GM12878 (cell line): ENCODE data around the gene CENPW. TPM values are rescaled to one million over a fixed set of nuclear protein-coding genes. Genes with fewer than 3 reads are reported as not detected.

Experiments used
- ATAC-seq: fragments of 200-7000 bp; cut with Tn5 transposase; 3 replicates; pipeline ENCODE4 v1.9.1; 2020; ENCODE audit warnings: mild to moderate bottlenecking, moderate library complexity
- BruUV-seq: library from RNA; stranded (reverse); fragments of 400-500 nt; replicated peaks from 2 replicates; lab custom pipeline; 2021; lab: Mats Ljungman, UMichigan
- CTCF ChIA-PET: fragments of 300-600 bp; sonication (Branson Sonifier 250); formaldehyde crosslinking; extraction: SDS; loops from one replicate; lab custom pipeline; 2021; ENCODE audit warnings: inconsistent platforms; lab: Yijun Ruan, JAX
- POLR2A ChIA-PET: fragments of 350-600 bp; formaldehyde crosslinking; extraction: SDS; loops from one replicate; lab custom pipeline; 2021; ENCODE audit warnings: inconsistent platforms; lab: Charles Lee
- RAD21 ChIA-PET: fragments of 300-600 bp; sonication (Branson Sonifier 250); formaldehyde crosslinking; loops from one replicate; lab custom pipeline; 2023; ENCODE audit warnings: antibody characterized with exemption; ENCODE audit not compliant: unreplicated experiment; lab: Charles Lee
- SMC1A ChIA-PET: fragments of 300-600 bp; sonication (Branson Sonifier 250); formaldehyde crosslinking; loops from one replicate; lab custom pipeline; 2023; ENCODE audit not compliant: unreplicated experiment, uncharacterized antibody; lab: Charles Lee
- DNase-seq: peaks from one replicate; pipeline ENCODE4 v3.0.0-alpha.2; 2011; ENCODE audit warnings: low read depth, low spot score
- FAIRE-seq: peaks from 3 replicates; lab custom pipeline; 2011; peaks lifted over from hg19 to GRCh38; lab: Jason Lieb, UNC
- H2AFZ ChIP-seq: 2 replicates; pipeline ENCODE4 v1.6.0; 2011; ENCODE audit warnings: low read depth, low read length, control low read depth; ENCODE audit not compliant: control insufficient read depth
- H3K27ac ChIP-seq: 2 replicates; pipeline ENCODE4 v1.5.1; 2011; ENCODE audit warnings: control low read depth; ENCODE audit not compliant: control insufficient read depth, insufficient read depth
- H3K27me3 ChIP-seq, 2 experiments: replicated peaks in 1 of 2; 2 replicates each; pipeline versions ENCODE4 v1.6.0 to v1.6.1; 2011; ENCODE audit warnings: low read length in 1 of 2; ENCODE audit not compliant: control insufficient read depth in 2 of 2, insufficient read depth in 2 of 2
- H3K36me3 ChIP-seq, 2 experiments: 2 replicates each; pipeline ENCODE4 v1.5.1; 2011; ENCODE audit warnings: low read length in 1 of 2; ENCODE audit not compliant: control insufficient read depth in 2 of 2, insufficient read depth in 2 of 2
- H3K4me1 ChIP-seq: 2 replicates; pipeline ENCODE4 v1.6.1; 2011; ENCODE audit warnings: mild to moderate bottlenecking, low read length, moderate library complexity, mixed read lengths; ENCODE audit not compliant: control insufficient read depth, insufficient read depth
- H3K4me2 ChIP-seq: 2 replicates; pipeline ENCODE4 v1.6.0; 2011; ENCODE audit warnings: control low read depth; ENCODE audit not compliant: control insufficient read depth, insufficient read depth
- H3K4me3 ChIP-seq: fragments of 200-600 bp; sonication (generic); 2 replicates; pipeline ENCODE4 v1.5.1; 2016
- H3K79me2 ChIP-seq: 2 replicates; pipeline ENCODE4 v1.6.0; 2011; ENCODE audit warnings: low read length; ENCODE audit not compliant: control insufficient read depth, insufficient read depth
- H3K9ac ChIP-seq: 2 replicates; pipeline ENCODE4 v1.8.0; 2011; ENCODE audit warnings: low read length, control low read depth, mixed read lengths; ENCODE audit not compliant: control insufficient read depth, insufficient read depth
- H3K9me3 ChIP-seq: replicated peaks from 3 replicates; pipeline ENCODE4 v1.5.1; 2011; ENCODE audit warnings: mild to moderate bottlenecking, low read length; ENCODE audit not compliant: control insufficient read depth, insufficient read depth
- H4K20me1 ChIP-seq: 2 replicates; pipeline ENCODE4 v1.6.0; 2011; ENCODE audit not compliant: control insufficient read depth, insufficient read depth
- BCL11A ChIP-seq: IDR thresholded peaks from 2 replicates; pipeline ENCODE4 v1.6.1; 2011; ENCODE audit warnings: low read depth, low read length
- BCLAF1 ChIP-seq: fragments of 450-650 bp; IDR thresholded peaks from 2 replicates; pipeline ENCODE4 v1.6.1; 2017; ENCODE audit warnings: antibody characterized with exemption, mild to moderate bottlenecking, moderate library complexity
- CBFB ChIP-seq: IDR thresholded peaks from 2 replicates; pipeline ENCODE4 v1.6.1; 2016; ENCODE audit warnings: antibody characterized with exemption, low read depth
- CTCF ChIP-seq, 3 experiments: IDR thresholded peaks in 2 of 3; conservative IDR thresholded peaks in 1 of 3; 2 replicates each; pipeline ENCODE4 v1.5.1; 2011; ENCODE audit warnings: low read depth in 3 of 3, low read length in 3 of 3, mild to moderate bottlenecking in 3 of 3, control low read depth in 2 of 3, moderate library complexity in 2 of 3, inconsistent platforms in 1 of 3, mixed read lengths in 1 of 3; ENCODE audit not compliant: control insufficient read depth in 2 of 3, insufficient read depth in 1 of 3; ENCODE audit errors: extremely low read depth in 1 of 3
- FOS ChIP-seq: IDR thresholded peaks from 3 replicates; pipeline ENCODE4 v1.6.1; 2011; ENCODE audit warnings: borderline replicate concordance; ENCODE audit not compliant: insufficient read length; ENCODE audit errors: extremely low read depth
- HCFC1 ChIP-seq: fragments of 150-350 bp; IDR thresholded peaks from 2 replicates; pipeline ENCODE4 v1.6.1; 2014; ENCODE audit warnings: low read length
- HSF1 ChIP-seq: fragments of 150-350 bp; IDR thresholded peaks from 2 replicates; pipeline ENCODE4 v1.6.1; 2014; ENCODE audit warnings: mild to moderate bottlenecking, low read depth, low read length
- IRF3 ChIP-seq: fragments of 450-650 bp; IDR thresholded peaks from 2 replicates; pipeline ENCODE4 v1.6.1; 2014; ENCODE audit warnings: mild to moderate bottlenecking
- IRF4 ChIP-seq: IDR thresholded peaks from 2 replicates; pipeline ENCODE4 v1.6.1; 2011; ENCODE audit warnings: low read depth, low read length
- JUND ChIP-seq: IDR thresholded peaks from 2 replicates; pipeline ENCODE4 v1.6.1; 2012; ENCODE audit warnings: low read depth, mild to moderate bottlenecking, low read length, improper control_type of control experiment, moderate library complexity
- NFYA ChIP-seq: IDR thresholded peaks from 2 replicates; pipeline ENCODE4 v1.6.1; 2011; ENCODE audit warnings: low read depth, mild to moderate bottlenecking, low read length, improper control_type of control experiment, borderline replicate concordance
- SIN3A ChIP-seq: IDR thresholded peaks from 2 replicates; pipeline ENCODE4 v1.6.1; 2012; ENCODE audit warnings: low read depth, low read length, improper control_type of control experiment
- SMAD5 ChIP-seq: IDR thresholded peaks from 2 replicates; pipeline ENCODE4 v1.6.1; 2016; ENCODE audit warnings: antibody characterized with exemption, low read depth
- USF1 ChIP-seq: IDR thresholded peaks from 2 replicates; pipeline ENCODE4 v1.6.1; 2011; ENCODE audit warnings: borderline replicate concordance, low read depth, mild to moderate bottlenecking, moderate library complexity, mixed read lengths, low read length; ENCODE audit not compliant: insufficient read depth; ENCODE audit errors: extremely low read length
- WGBS: methylation state at CpG from one replicate; pipeline ENCODE4 v1.1.6; 2016; ENCODE audit warnings: low lambda C conversion rate; ENCODE audit not compliant: insufficient replicate concordance, insufficient coverage; ENCODE audit errors: missing lambda C conversion rate; 5-methylcytosine and 5-hydroxymethylcytosine counted together
- in situ Hi-C: fragments of 300-500 bp; cut with MboI; formaldehyde crosslinking; loops from 9 replicates; pipeline ENCODE4 v1.14.3; 2018; ENCODE audit warnings: mixed read lengths
- intact Hi-C: fragments of 100-400 bp; cut with micrococcal nuclease; formaldehyde crosslinking; loops from one replicate; pipeline ENCODE4 v1.14.2; 2022; ENCODE audit not compliant: unreplicated experiment
- polyA plus RNA-seq, 11 experiments: library from polyadenylated mRNA; depleted of rRNA in 4 of 11; unstranded in 6 of 11; stranded (reverse) in 5 of 11; fragments of >200 nt; fragmentation: Nextera tagmentation in 4 of 11; fragmentation: Illumina TruSeq in 1 of 11; extraction: Ambion mirVana in 4 of 11; extraction: Trizol in 1 of 11; gene quantifications; 1 replicate in 1 of 11; 2 replicates in 10 of 11; pipeline versions ENCODE4 v1.2.1 to v1.2.3, GENCODE V29; 2011 to 2016; ENCODE audit warnings: inconsistent platforms in 2 of 11, missing spikeins in 2 of 11, low read depth in 1 of 11
- total RNA-seq, 4 experiments: library from RNA; depleted of rRNA in 3 of 4; stranded (reverse); fragments of >200 nt in 3 of 4; fragmentation: Illumina TruSeq in 1 of 4; extraction: Trizol in 1 of 4; gene quantifications; 2 replicates each; pipeline versions ENCODE4 v1.2.1 to v1.2.3, GENCODE V29; 2013 to 2021

CENPW gene
- total and polyA plus RNA-seq, 10 of the 15 experiments (the other 5 are each of a cell fraction or from before 2014, with no cell fraction given), result 27.2 to 283 (median 66.8) TPM

DNA sequence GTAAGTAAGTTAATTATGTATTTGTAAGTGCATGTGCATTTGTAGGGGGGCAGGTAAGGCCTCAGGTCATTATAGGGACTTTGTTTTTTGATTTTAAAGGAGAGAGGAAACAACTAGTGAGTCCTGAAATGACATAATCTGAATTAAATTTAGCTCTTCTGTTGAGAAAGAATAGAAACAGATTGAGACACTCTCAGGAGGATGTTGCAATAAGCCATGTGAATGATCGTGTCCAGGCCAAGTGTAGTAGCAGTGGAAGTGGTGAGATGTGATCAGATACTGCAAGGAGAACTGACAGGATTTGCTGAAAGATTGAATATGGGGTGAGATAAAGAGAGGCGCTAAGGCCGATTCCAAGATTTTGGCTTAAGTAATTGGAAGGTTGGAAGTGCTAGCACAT, 2.6 kb upstream of the CENPW start (continued):
- TF ChIP-seq JUND (no peak), NFYA (no peak), BCLAF1 (no peak), HCFC1 (no peak), CBFB (no peak), SIN3A (no peak)
- TF ChIP-seq, all 136 proteins: peak for 0

- POLR2A ChIA-PET, result interaction anchor here (1.5 to 1.6 kb wide), 2 partner anchors 173 to 550 kb away, joined by 3 to 4 read pairs; partner anchors contain the start of gene NCOA7
- CTCF ChIA-PET, result interaction anchor here (1.2 to 3.3 kb wide), 7 partner anchors 20 to 346 kb away, joined by 3 to 11 read pairs (median 3); no protein-coding TSS in a partner anchor
- no peak for TF ChIP-seq BCL11A
- no peak for TF ChIP-seq FOS
- TF ChIP-seq CTCF (IDR thresholded peaks at IDR 0.05 in 2 of 3, conservative IDR thresholded peaks at IDR 0.05 in 1 of 3; ENCODE audit: control insufficient read depth in 2 of 3, extremely low read depth in 1 of 3, insufficient read depth in 1 of 3, low read depth in 3 of 3, low read length in 3 of 3), result no peak
- no peak for TF ChIP-seq IRF4
- no peak for TF ChIP-seq HSF1
- TF ChIP-seq USF1, result no peak
- TF ChIP-seq SMAD5, result no peak
- TF ChIP-seq IRF3, result no peak
These were observed 1.2 kb downstream of the CENPW start for GRCh38 chr6:126341126-126341525.

More at GRCh38 chr6:126341126-126341525, 1.2 kb downstream of the CENPW start:
- no TSS peak for BruUV-seq
- H4K20me1 ChIP-seq, result no peaks in the 10 kb centered on the region
- no peaks in the 10 kb centered on the region for H3K9me3 ChIP-seq
- peak overlapping the region; percentile 79 for H3K4me2 ChIP-seq
- peaks cover 28% of the 10 kb centered on the region for H3K79me2 ChIP-seq
- H2AFZ ChIP-seq, result no peak overlapping the region
- SMC1A ChIA-PET, result interaction anchor here (0.8 to 1.6 kb wide), 2 partner anchors 20 to 86 kb away, joined by 3 to 4 read pairs; no protein-coding TSS in a partner anchor
- H3K27me3 ChIP-seq, result no peaks in the 10 kb centered on the region
- H3K4me1 ChIP-seq, result peaks cover 8% of the 10 kb centered on the region
- H3K9ac ChIP-seq, result peak overlapping the region; percentile 76; the same call in 1 of the 2 replicates
- intact Hi-C loops (loop anchor here (5.0 kb wide), 1 partner anchor 164 kb away; no protein-coding TSS in a partner anchor), in situ Hi-C loops (no loop called here)
- no peak for FAIRE-seq
- H3K36me3 ChIP-seq, result no peaks in the 10 kb centered on the region
- ATAC-seq, result no peak
- DNase-seq, result no peak
- RAD21 ChIA-PET, result interaction anchor here (1.0 to 1.4 kb wide), 2 partner anchors 165 to 342 kb away, joined by 3 read pairs; no protein-coding TSS in a partner anchor
- peak overlapping the region; percentile 90 for H3K4me3 ChIP-seq
- 44% methylated on average over 3 of the region's 3 CpGs for WGBS
- no peak overlapping the region for H3K27ac ChIP-seq
